OCI-LY7 (cell line): ENCODE measurements around the gene RAP1A. TPM values are rescaled to one million over a fixed set of nuclear protein-coding genes. Genes with fewer than 3 reads are reported as not detected.

Source experiments
- BruUV-seq: library from RNA; stranded (reverse); fragments of 400-500 nt; replicated peaks from 2 replicates; lab custom pipeline; 2021; lab: Mats Ljungman, UMichigan
- CTCF ChIA-PET: fragments of 300-600 bp; sonication (Branson Sonifier 250); formaldehyde crosslinking; loops from one replicate; lab custom pipeline; 2022; ENCODE audit warnings: antibody characterized with exemption; ENCODE audit not compliant: unreplicated experiment; lab: Charles Lee
- POLR2A ChIA-PET: fragments of 300-600 bp; sonication (Branson Sonifier 250); formaldehyde crosslinking; loops from one replicate; lab custom pipeline; 2022; ENCODE audit warnings: antibody characterized with exemption; lab: Charles Lee
- DNase-seq: peaks from one replicate; pipeline ENCODE4 v3.0.0-alpha.2; 2015; ENCODE audit warnings: low spot score
- H2AFZ ChIP-seq: fragments of 200-600 bp; sonication (generic), shearing (Covaris generic); 2 replicates; pipeline ENCODE4 v1.6.1; 2014; ENCODE audit warnings: mild to moderate bottlenecking, antibody characterized with exemption, low read length, moderate library complexity
- H3K27ac ChIP-seq: fragments of 200-600 bp; sonication (generic); 2 replicates; pipeline ENCODE4 v1.5.1; 2014; ENCODE audit warnings: mixed run types, low read depth, mild to moderate bottlenecking, moderate library complexity, low read length, inconsistent platforms; ENCODE audit not compliant: poor library complexity, severe bottlenecking
- H3K36me3 ChIP-seq: fragments of 200-600 bp; sonication (generic); 2 replicates; pipeline ENCODE4 v1.6.1; 2014; ENCODE audit warnings: mild to moderate bottlenecking, antibody characterized with exemption, low read length, moderate library complexity, mixed read lengths; ENCODE audit not compliant: insufficient read depth
- H3K4me1 ChIP-seq: fragments of 200-600 bp; sonication (generic); 2 replicates; pipeline ENCODE4 v1.5.1; 2014; ENCODE audit warnings: mild to moderate bottlenecking, low read length; ENCODE audit not compliant: insufficient read depth, poor library complexity, severe bottlenecking
- H3K4me2 ChIP-seq: fragments of 200-600 bp; sonication (generic); 2 replicates; pipeline ENCODE4 v1.6.1; 2014; ENCODE audit warnings: mild to moderate bottlenecking, low read length
- H3K4me3 ChIP-seq: fragments of 200-600 bp; sonication (generic); 2 replicates; pipeline ENCODE4 v1.5.1; 2014; ENCODE audit warnings: mild to moderate bottlenecking, low read depth, low read length; ENCODE audit not compliant: poor library complexity, severe bottlenecking
- H3K79me2 ChIP-seq: fragments of 200-600 bp; sonication (generic); 2 replicates; pipeline ENCODE4 v1.6.1; 2016; ENCODE audit warnings: low read depth, mild to moderate bottlenecking, low read length, moderate library complexity, mixed read lengths; ENCODE audit not compliant: insufficient read depth
- H3K9me2 ChIP-seq: fragments of 200-600 bp; sonication (generic); 2 replicates; pipeline ENCODE4 v1.6.1; 2016; ENCODE audit warnings: mild to moderate bottlenecking, low read length, mixed read lengths; ENCODE audit not compliant: insufficient read depth
- H3K9me3 ChIP-seq: fragments of 200-600 bp; sonication (generic); 2 replicates; pipeline ENCODE4 v1.6.1; 2014; ENCODE audit warnings: mild to moderate bottlenecking, mixed run types, low read length, mixed read lengths
- H4K20me1 ChIP-seq: fragments of 200-600 bp; sonication (generic); 2 replicates; pipeline ENCODE4 v1.6.1; 2014; ENCODE audit warnings: mild to moderate bottlenecking, antibody characterized with exemption, low read length, moderate library complexity, mixed read lengths; ENCODE audit not compliant: insufficient read depth
- EZH2phosphoT487 ChIP-seq: fragments of 200-600 bp; sonication (generic); IDR thresholded peaks from 2 replicates; pipeline ENCODE4 v1.6.1; 2018; ENCODE audit warnings: low read depth, borderline replicate concordance, mild to moderate bottlenecking, mixed run types, antibody characterized with exemption, low read length, moderate library complexity, mixed read lengths
- intact Hi-C: fragments of 100-400 bp; cut with micrococcal nuclease; formaldehyde crosslinking; loops from one replicate; pipeline ENCODE4 v1.10.0; 2022; ENCODE audit not compliant: unreplicated experiment
- total RNA-seq, 2 experiments: library from RNA; depleted of rRNA in 1 of 2; stranded (reverse); fragments of >200 nt in 1 of 2; shearing (Covaris generic) in 1 of 2; gene quantifications; 2 replicates each; pipeline ENCODE4 v1.2.3, GENCODE V29; 2014 to 2022
- TF ChIP-seq, protein P1 (sequence below): fragments of 200-600 bp; sonication (generic); conservative IDR thresholded peaks from 2 replicates; pipeline ENCODE4 v1.5.1; 2014; ENCODE audit warnings: mild to moderate bottlenecking, antibody characterized with exemption, low read length, moderate library complexity, mixed read lengths

Gene RAP1A
- total RNA-seq, 2 experiments from 2014 or later = 10.4 to 86.3 TPM

DNA sequence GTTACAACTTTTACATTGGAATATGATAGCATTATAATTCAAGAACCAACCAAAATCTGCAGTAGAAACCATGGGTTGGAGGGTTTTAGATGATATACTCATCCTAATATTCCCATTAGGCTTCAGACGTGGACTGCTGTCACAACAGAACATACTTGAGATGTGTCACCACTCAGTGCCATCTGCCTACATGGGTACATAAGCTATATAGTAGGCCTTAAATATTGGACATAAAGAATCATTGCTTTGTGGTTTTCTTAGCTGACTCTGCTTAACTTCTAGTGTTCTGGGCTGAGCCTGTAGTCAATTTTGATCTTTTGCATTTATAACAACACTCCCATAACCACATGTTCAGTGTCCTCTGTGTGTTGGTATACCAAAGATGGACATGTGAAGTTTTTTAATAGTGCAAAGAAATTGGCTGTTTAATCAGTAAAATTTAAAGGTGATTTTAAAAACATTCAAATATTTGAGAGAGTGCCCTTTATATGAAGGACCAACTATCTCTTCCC, 14.2 kb downstream of the RAP1A start:
- no peak overlapping the region for H3K27ac ChIP-seq
- H3K4me1 ChIP-seq = peaks cover 37% of the 10 kb centered on the region
- TF ChIP-seq, protein P1, sequence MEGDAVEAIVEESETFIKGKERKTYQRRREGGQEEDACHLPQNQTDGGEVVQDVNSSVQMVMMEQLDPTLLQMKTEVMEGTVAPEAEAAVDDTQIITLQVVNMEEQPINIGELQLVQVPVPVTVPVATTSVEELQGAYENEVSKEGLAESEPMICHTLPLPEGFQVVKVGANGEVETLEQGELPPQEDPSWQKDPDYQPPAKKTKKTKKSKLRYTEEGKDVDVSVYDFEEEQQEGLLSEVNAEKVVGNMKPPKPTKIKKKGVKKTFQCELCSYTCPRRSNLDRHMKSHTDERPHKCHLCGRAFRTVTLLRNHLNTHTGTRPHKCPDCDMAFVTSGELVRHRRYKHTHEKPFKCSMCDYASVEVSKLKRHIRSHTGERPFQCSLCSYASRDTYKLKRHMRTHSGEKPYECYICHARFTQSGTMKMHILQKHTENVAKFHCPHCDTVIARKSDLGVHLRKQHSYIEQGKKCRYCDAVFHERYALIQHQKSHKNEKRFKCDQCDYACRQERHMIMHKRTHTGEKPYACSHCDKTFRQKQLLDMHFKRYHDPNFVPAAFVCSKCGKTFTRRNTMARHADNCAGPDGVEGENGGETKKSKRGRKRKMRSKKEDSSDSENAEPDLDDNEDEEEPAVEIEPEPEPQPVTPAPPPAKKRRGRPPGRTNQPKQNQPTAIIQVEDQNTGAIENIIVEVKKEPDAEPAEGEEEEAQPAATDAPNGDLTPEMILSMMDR = no peak
- no peak for TF ChIP-seq EZH2phosphoT487
- POLR2A ChIA-PET = no interaction called here
- intact Hi-C loops = no loop called here
- DNase-seq = no peak
- H3K4me3 ChIP-seq = no peak overlapping the region
- no peaks in the 10 kb centered on the region for H3K9me3 ChIP-seq
- no peak overlapping the region for H2AFZ ChIP-seq
- H3K36me3 ChIP-seq = peaks cover 33% of the 10 kb centered on the region
- H3K4me2 ChIP-seq = no peak overlapping the region
- H3K79me2 ChIP-seq = peaks cover 97% of the 10 kb centered on the region
- H4K20me1 ChIP-seq = no peaks in the 10 kb centered on the region; the same call in 1 of the 2 replicates
- CTCF ChIA-PET = no interaction called here
- H3K9me2 ChIP-seq = no peaks in the 10 kb centered on the region
- BruUV-seq = no TSS peak

DNA sequence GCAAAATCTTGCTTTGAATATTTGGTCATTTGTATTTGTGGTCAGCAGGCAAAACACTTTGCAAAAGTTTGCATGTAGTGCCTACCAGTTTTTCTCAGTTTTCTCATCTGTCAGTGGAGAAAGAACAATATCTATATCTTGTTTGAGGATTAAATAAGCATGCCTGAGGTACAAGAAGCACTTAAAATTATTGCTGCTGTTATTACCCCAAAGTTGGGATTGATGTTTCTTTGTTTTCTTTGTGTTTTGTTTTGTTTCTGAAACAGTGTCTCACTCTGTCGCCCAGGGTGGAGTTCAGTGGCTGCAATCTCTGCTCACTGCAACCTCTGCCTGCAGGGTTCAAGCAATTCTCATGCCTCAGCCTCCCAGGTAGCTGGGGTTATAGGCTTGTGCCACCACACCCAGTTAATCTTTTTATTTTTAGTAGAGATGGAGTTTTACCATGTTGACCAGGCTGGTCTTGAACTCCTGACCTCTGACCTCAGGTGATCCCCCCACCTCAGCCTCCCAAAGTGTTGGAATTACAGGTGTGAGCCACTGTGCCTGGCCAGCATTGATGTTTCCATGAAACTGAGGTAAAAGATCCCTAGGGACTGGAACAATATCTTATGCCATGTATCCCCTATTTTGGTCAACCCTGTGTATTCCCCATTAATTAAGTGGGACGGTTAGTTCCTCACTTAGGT, 15.9 kb downstream of the RAP1A start:
- Histone ChIP-seq H3K4me3 (no peak overlapping the region), H3K27ac (no peak overlapping the region), H3K4me2 (no peak overlapping the region), H3K9me2 (no peaks in the 10 kb centered on the region), H2AFZ (no peak overlapping the region), H3K9me3 (no peaks in the 10 kb centered on the region), H3K79me2 (peaks cover 97% of the 10 kb centered on the region), H4K20me1 (no peaks in the 10 kb centered on the region; the same call in 1 of the 2 replicates), H3K36me3 (peaks cover 27% of the 10 kb centered on the region), H3K4me1 (peaks cover 20% of the 10 kb centered on the region)
- ChIA-PET POLR2A (no interaction called here), CTCF (no interaction called here)
- intact Hi-C loops = no loop called here
- BruUV-seq = no TSS peak
- no peak for DNase-seq
- TF ChIP-seq, protein P1 = no peak
- no peak for TF ChIP-seq EZH2phosphoT487

DNA sequence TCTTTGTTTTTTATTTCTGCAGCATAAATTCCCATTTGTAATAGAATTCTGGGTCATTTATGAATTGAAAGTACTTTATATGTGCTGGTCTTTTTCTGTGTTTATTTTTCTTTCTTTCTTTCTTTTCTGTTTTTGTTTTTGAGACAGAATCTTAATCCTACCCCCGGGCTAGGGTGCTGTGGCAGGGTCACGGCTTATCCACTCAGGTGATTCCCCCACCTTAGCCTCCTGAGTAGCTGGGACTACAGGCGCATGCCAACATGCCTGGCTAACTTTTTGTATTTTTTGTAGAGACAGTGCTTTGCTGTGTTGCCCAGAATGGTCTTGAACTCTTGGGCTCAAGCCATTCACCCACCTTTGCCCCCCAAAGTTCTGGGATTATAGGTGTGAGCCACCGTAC, 18.7 kb downstream of the RAP1A start:
- Histone ChIP-seq H3K4me1 (peaks cover 9% of the 10 kb centered on the region), H3K4me3 (no peak overlapping the region), H4K20me1 (no peaks in the 10 kb centered on the region; the same call in 1 of the 2 replicates), H3K27ac (no peak overlapping the region), H3K36me3 (peaks cover 37% of the 10 kb centered on the region), H3K79me2 (peaks cover 94% of the 10 kb centered on the region), H3K4me2 (peak overlapping the region; percentile 37; the same call in 1 of the 2 replicates), H2AFZ (no peak overlapping the region), H3K9me3 (peaks cover 6% of the 10 kb centered on the region), H3K9me2 (no peaks in the 10 kb centered on the region)
- intact Hi-C loops = no loop called here
- POLR2A ChIA-PET = interaction anchor here (0.6 to 2.3 kb wide), 4 partner anchors 12 to 794 kb away, joined by 3 to 6 read pairs (median 6); no protein-coding TSS in a partner anchor
- no peak for DNase-seq
- BruUV-seq = no TSS peak
- TF ChIP-seq, protein P1 = no peak
- no peak for TF ChIP-seq EZH2phosphoT487
- CTCF ChIA-PET = no interaction called here
